HEK293T (cell line): ENCODE results near the gene XIST.

Source experiments
- ELF4 ChIP-seq: fragments of 450-650 bp; IDR thresholded peaks from 2 replicates; pipeline ENCODE4 v1.6.1; 2017; ENCODE audit warnings: antibody characterized with exemption
- FOXK2 ChIP-seq: fragments of 450-650 bp; IDR thresholded peaks from 2 replicates; pipeline ENCODE4 v1.6.1; 2016; ENCODE audit warnings: mild to moderate bottlenecking
- L3MBTL2 ChIP-seq: fragments of 450-650 bp; conservative IDR thresholded peaks from 2 replicates; pipeline ENCODE4 v1.6.1; 2016; ENCODE audit warnings: mild to moderate bottlenecking
- SP1 ChIP-seq: fragments of 450-650 bp; IDR thresholded peaks from 2 replicates; pipeline ENCODE4 v1.6.1; 2017
- SUZ12 ChIP-seq: fragments of 450-650 bp; IDR thresholded peaks from 2 replicates; pipeline ENCODE4 v1.6.1; 2016; ENCODE audit warnings: mild to moderate bottlenecking
- TARDBP ChIP-seq: fragments of 450-650 bp; IDR thresholded peaks from 2 replicates; pipeline ENCODE4 v1.6.1; 2016

DNA sequence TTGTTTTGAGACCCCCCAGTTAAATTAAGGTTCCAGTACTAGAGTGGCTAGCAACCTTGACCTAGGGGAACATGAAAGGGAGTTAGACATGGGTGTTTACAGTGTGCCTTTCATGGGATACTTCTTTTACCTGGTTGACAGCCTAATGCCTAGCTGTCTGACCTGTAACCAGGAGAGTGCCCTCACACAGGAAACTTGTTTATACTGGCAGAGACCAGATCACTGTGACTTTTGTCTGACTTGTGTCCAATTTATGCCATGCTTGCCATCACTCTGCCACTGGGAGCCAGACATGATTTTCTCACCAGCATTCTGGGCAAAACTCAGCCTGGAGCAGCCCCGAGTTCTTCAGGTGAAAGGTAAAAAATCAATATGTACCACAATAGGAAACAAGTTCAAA is 16.4 kb upstream of the XIST start:
- TF ChIP-seq SP1: no peak
- TF ChIP-seq FOXK2: no peak
- TF ChIP-seq SUZ12: no peak
- no peak for TF ChIP-seq TARDBP
- TF ChIP-seq ELF4: no peak
- TF ChIP-seq L3MBTL2: no peak
